NOMO-1 (cell line): ENCODE measurements around the gene MECR.

Experiments
- DNase-seq, 2 experiments: peaks; one replicate each; lab custom pipeline; 2025; ENCODE audit not compliant: unreplicated experiment in 2 of 2; lab: John Stamatoyannopoulos, UW

Gene MECR

DNA sequence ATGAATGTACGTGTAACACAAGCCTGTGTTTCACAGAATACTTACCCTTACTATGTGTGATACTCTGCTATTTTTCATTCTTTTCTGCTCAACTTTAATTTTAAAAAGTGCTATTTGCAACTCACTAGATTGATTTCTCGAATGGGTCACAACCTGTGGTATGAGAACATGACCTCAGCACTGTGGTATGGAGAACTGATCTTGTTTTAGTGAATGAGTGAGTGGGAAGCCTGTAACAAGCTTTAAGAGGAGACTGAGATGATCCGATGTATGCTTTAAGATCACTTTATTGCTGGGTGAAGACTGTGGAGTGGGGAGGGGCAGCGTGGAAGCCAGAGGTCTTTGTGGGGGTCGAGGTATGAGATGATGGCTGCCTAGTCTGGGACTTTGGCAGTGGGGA lies 21.6 kb downstream of the MECR start:
- no peak for DNase-seq

DNA sequence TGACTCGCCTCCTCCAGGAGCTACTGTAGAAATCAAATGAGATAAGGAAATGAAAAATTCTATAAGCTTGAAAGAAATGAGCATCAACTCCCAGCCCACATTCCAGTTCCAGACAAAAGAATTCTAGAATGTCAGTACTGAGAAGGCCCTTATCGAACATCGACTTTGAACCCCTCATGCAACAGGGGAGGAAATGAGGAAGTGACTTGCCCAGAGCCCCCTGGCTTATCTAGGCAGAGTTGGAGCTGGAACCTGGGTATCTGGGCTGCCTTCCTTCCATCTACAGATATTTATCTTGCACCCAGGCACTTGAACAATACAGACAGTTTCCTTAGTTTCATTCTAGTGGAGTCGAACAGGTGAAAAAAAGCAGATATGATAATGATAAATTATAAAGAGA lies 22.3 kb downstream of the MECR start:
- no peak for DNase-seq

DNA sequence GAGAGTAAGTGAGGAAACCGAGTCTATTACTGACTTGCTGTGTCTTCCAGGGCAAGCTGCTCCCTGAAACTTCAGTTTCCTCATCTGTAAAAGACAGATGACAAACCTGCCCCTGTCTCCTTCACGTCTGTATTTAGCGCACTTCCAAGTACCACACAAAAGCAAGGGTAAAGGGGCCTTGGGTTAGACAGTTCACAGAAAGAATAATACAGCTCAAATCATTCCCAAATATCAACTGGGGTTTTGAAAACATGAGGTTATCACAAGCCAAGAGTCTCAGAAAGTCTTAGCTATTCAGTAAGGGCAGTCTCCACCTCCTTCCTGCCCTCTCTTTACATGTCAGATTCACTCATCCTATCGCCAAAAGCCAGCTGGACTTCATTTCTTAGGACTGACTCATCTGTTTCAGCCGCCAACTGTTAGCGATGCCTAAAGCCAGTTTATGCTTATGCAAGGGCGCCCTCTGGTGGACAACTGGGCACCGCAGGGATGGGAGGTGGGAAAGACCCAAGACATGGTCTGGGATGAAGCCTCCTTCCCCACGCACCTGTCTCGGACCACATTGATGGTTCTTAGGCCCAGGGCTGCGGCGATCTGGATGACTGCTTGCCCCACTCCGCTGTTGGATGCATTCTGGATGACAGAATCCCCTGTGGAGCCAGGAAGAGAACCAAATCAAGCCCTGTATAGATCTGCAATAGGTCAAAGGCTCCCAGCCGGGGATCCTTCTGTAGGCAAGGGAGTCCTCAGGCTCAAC lies 28.0 kb downstream of the MECR start:
- peak; percentile 75 to 89 for DNase-seq

DNA sequence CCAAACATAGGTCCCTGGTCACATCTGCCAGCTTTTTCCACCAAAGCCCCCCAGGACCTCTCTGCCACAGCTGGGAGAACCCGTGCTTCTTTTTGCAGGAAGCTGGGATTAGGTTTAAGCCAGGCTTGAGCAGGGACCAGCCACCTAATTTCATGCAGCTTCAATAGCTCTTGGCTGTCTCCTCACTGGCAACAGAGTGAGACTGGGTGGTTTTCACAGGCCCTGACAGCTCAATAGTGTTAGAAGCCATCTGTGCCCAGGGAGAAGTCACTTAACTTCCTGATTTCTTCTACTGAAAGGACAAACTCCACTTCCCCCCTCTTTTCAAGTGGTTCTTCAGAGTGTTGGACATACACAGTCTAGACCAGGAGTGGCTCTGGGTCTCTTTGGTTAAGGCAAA lies 28.7 kb downstream of the MECR start:
- DNase-seq, result peak; percentile 29 to 71

DNA sequence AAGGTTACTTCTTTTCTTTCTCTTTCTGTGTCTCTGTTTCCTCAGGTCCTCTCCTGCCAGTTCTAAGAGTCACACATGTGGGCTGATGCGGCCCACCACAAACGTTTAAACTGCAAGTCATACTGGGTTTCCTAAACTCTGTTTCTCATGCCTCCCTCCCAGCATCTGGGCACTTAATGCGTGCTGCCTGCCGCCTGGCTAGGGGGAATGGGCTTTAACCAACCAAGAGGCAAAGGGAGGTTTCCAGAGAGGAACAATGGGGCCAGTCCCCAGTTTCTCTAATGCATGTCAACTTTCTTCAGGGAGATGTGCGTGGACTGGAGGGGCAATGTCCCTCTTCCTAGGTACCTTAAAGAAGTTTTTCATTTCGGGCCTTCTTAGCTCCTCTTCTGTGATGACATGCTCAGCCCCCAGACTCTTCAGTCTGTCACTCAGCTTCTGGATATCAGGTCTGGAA lies 29.1 kb downstream of the MECR start:
- DNase-seq, result no peak

DNA sequence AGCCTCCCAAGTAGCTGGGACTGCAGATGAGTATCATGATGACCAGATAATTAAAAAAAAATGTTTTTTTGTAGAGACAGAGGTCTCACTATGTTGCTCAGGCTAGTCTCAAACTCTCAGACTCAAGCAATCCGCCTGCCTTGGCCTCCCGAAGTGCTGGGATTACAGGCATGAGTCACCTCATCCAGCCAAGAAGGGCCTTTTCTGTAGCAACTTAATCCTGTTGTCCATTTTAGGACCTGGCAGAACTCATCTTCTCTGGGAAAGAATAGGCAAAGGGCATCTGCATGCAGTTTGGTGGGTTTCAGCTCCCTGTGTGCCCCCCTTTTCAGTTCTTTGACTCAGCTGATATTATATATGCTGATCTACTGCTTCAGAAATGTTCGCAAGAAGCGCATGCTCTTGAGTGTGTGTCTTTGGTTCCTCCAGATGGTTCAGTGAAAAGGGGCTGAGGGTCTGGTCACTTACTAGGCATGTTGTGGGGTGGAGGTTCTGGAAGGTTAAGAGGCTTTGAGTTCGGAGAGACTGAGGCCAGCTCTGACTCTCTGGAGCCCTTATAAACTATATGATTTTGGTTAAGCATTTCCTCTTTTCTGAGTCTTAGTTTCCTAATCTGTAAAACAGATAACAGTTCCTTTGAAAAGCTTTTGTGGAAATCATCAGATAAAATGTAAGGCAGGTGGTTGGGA lies 29.7 kb downstream of the MECR start:
- no peak for DNase-seq

DNA sequence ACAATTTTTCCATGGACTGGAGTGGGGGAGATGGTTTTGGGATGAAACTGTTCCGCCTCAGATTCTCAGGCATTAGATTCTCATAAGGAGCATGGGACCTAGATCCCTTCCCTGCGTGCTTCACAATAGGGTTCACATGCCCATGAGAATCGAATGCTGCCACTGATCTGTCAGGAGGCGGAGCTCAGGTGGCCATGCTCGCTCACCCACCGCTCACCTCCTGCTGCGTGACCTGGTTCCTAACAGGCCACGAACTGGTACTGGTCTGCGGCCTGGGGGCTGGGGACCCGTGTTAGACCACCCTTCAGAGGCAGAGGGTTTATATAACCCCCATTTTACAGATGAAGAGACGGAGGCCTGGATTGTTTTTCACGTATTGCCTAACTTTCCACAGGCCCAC lies 32.7 kb downstream of the MECR start:
- no peak for DNase-seq

DNA sequence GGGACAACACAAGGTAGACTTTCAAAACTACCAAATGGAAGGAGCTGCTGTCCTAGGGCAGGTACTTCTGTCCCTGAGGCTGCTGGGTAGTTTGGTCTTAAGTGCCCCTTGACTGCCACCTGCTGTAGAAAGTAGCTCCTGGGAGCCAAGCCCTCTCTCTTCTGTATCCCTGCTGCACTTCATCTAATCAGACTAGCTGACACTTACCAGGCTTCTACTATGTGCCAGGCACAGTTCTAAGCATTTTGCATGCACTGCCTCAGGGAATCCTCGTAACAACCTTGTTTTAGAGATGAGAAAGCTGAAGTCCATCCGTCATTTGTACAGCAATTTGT lies 33.2 kb downstream of the MECR start:
- DNase-seq, result peak in 1 of 2 experiments; percentile 6

DNA sequence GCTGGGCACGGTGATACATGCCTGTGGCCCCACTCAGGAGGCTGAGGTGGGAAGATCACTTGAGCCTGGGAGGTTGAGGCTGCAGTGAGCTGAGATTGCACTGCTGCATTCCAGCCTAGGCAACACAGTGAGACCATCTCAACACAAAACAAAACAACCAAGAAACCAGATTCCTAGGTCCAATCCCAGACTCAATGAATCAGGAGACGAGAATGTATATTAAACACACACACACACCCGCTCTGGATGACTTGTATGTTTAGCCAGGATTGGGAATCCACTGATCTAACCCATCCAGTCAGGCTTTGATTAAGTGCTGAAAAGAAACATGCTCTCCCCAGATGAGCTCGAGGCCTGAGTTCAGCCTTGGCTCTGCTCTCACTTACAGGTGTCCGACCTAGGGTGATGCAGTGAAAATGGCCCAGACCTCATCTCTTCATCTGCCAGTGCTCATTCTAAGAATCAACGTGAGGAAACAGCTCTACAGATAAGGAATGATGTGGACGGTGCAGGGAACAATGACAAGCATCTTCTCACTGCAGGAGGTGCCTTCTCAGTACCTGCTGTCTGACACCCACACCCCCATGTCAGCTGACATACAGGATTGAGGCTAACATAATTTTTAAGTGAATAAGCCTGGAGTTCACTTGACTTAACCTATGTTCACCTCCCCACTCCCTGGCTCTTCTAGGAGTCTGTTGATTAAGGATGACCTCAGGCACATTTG lies 33.7 kb downstream of the MECR start:
- no peak for DNase-seq

DNA sequence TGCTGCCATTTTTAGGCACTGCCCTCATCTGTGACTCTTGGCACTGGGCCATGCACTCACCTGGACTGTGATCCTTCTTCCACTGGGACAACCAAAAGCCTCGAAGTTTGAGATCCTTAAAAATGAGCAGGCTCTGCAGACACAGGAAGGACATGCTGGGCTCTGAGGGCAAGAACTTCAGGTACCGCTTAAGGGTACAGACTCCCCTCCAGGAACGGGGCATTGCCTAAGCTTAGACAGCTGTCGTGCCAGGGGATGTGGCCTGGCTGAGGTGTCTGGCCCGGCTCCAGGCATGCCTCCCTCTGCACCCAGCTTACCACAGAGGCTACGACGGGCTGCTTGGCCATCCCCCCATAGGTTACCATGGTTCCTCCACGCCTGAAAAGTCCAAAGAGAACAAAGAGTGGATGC lies 34.8 kb downstream of the MECR start:
- no peak for DNase-seq

DNA sequence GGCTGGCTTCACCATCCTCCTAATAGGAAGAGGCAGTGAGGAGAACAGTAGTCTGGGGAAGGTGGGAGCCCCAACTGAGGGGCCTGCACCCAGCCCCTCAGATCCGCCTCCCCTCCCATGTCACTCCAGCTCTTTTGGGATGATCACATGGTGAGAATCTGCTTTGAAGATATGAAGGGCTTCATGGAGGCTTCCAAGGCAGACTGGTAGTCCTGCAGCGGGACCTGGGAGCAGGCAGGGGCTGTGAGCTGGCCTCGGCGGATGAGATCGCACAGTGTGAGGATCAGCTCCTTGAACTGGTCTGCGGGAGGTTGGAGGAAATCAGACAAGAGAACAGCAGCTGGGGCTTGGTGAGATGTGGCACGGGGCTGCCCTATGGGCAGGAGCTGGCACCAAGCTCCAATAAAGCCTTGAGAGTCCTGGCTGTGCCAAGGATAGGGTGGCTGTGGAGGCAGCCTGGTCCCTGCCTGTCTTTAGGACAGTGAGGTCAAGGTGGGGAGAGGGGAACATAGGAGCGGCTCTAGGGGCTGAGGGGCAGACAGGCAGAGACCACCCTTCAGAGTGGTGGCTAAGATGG lies 36.8 kb downstream of the MECR start:
- DNase-seq, result no peak

DNA sequence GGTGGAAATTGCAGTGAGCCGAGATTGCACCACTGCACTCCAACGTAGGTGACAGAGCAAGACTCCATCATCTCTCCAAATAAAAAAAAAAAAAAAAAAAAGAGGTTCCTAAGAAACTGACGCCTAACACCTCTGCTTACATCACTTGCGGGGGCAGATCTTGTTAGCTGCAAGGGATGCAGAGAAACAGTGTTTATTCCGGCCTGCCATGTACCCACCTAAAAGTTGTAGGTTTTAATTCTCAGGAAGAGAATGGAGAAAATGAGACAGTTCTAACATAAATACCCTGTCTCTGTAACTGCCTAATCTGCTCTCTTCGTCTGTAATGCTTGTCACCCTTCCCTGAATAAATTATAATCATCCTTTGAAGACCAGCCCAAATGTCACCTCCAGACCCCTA lies 40.0 kb downstream of the MECR start:
- no peak for DNase-seq

DNA sequence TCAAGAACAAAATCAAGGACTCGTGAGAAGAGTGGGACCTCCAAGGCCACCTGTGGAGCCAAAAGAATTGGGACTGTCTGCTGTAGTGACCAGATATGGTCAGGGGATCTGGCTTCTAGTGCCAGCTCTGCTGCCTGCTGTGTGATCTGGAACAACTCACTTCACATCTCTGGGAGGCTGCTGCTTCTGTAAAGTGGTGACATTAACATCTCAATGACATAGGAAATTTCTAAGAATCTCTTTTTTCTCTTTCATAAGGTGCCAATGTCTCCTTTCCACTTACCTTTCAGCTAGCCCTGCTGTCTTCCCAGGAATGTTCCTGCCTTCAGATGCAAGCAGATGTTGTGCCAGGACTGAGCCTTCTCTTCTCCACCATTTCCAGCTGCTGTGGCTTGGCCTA lies 44.0 kb downstream of the MECR start:
- DNase-seq, result no peak

DNA sequence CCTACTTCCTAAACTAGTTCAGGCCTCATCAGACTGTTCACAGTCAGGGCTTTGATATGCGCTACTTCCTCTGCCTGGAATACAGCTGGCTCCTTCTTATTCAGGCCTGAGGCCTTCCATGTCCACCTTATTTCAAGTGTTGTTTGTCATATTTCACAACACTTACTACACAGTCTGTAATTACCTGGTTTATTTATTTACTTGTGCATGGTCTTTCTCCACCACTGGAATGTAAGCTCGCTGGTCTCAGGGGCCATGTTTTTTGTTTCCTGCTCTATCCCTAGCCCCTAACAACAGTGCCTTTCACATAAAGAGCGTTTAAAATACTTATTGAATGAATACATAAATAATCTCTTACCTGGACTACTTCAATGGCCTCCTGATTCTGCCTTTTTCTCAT lies 44.5 kb downstream of the MECR start:
- no peak for DNase-seq

DNA sequence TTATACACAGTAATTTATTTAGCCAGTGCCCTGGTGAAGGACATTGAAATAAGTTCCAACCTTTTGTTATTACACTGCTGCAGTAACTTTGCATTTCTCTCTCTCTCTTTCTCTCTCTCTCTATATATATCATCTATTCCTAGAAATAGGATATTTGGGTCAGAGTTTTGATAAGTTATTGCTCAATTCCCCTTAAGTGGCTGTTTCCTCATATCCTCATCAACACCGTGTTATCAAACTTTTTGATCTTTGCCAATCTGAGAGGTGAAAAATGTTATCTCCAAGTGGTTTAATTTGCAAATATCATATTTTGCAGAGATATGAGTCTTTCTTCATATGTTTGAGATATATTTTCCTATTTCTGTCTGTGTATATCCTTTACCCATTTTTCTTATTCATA lies 47.4 kb downstream of the MECR start:
- DNase-seq, result peak in 1 of 2 experiments; percentile 23

DNA sequence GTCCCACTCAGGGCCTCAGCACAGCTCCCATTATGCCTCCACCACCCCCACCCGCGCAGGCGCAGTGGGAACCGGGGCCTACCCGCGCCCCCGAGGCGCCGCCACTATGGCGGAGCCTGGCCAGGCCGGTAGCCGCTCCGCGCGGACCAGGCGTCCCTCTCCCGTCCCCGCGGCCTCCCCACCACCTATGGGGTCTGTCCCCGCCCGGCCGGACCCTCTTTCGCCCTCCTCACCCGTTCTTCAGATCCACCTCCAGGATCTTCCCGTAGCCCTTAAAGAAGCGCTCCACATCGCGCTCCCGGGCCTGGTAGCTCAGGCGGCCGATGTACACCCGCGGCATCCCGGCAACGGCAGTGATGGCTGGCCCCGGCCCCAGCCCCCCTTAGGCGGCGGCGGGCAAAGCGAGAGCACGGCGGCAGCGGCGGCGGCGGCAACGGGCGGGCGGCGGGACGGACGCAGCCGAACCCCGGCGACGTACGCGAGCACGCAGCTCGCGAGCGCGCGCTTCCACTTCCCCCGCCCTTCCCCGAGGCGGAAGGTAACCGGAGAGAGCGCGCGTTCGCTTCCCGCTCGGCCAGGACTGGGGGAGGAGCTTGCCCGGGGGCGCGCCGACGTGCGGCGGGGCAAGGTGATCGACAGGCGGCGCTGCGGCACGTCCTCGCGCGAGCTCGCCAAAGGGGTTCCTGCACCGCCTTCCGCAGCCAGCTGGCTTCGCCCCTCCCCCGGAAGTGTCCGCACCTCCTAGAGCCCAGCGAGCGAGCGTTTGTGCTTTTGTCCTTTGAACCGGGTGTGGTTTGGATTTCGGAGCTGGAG lies 49.1 kb downstream of the MECR start, which contains the start of gene SRSF4:
SRSF4 (minus strand) TSS at position 488 of the 813 bp plus-strand sequence; CDS start at position 340, 148 bp downstream.
- peak; percentile 97 to 98 for DNase-seq

DNA sequence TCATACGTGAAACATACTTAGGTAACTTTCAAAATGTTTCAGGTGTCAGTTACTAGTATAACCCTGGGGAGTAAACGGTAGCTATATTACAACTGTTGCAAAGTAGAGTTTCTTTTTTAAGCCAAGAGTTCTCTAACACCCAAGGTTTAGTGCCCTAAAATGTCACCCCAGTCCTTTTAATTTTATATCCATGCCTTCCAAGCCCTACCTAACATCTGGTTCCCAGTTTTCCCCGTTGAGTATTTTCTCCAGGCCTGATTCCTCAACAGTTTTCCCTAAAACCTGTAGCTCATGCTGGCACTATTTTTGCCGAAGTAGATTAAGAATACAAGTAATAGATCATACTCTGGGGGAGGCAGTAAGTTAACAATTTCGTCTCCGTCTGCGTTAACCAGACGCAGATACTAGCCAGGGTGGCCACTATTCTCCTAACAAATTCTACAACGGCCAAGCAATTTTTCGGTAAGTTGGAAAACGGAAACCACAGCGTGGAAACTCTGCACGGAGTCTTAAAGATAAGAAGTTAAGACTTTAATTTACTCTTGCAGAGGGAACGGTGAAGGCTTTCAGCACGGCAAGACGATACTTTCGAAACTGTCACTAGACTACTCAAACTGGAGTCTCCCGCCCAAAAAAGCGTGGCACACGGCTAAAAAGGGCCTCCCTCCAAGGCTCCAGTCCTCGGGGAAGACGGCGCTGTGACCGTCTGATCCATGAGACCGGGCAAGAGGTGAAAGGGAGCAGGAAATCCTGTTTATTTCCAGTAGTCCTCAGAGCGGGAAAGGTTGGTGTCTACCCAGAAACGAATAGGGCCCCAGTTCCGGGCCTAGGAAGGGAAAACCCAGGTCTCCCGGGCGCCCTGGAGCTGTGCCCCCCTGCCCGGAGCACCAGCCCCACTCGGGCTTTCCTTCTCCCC lies 50.0 kb downstream of the MECR start:
- peak in 1 of 2 experiments; percentile 35 for DNase-seq

DNA sequence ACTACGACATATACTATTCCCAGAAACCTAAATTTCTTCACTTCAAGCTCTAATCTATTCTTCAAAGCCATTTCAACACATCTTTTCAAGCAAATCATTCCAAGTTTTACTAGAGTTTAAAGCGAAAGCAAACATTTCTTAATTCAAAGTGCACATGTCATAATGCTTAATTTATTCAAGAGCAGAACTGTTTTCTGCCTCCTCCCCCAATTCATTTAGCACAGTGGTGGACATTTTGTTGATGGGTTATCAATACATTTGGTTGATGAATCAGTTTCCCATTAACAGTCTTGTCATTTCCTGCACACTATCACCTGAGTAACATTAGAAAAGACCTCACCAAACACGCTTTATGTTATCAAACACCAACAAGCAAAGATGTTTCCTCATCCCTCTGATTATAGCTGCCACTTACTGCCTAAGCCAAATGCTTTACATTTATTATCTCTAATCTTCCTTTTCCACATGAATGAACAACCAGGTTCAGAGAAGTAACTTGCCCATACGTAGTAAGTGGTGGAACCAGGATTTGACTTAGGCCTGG lies 51.0 kb downstream of the MECR start:
- DNase-seq, result peak in 1 of 2 experiments; percentile 10
